GM21723 (cell line): Measurements from ENCODE around the gene BMPR1A.

Source experiments
- ATAC-seq: cut with Tn5 transposase; IDR thresholded peaks from one replicate; pipeline ENCODE4 v1.9.1; 2021; ENCODE audit warnings: mild to moderate bottlenecking, moderate library complexity; ENCODE audit not compliant: unreplicated experiment

BMPR1A gene

DNA sequence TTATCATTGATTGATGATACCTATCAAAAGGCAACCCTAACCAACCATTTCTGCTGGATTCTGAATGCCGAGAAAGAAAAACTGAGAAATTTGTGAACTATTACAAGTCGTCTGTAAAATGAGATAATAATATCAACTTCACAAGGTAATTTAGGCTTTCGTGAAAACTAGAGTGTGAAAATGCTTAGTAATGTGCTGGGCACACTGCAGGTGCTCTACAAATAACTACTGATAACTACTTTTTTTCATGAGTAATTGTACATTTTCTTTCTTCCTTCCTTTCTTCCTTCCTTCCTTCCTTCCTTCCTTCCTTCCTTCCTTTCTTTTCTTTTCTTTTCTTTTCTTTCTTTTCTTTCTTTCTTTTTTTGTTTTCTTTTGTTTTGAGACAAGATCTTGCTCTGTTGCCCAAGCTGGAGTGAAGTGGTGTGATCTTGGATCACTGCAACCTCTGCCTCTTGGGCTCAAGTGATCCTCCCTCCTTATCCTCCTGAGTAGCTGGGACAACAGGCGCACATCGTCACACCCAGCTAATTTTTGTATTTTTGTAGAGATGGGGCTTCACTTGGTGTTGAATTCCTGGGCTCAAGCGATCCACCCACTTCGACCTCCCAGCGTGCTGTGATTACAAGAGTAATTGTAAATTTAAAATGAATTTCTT is 42.9 kb downstream of the BMPR1A start:
- no peak for ATAC-seq

DNA sequence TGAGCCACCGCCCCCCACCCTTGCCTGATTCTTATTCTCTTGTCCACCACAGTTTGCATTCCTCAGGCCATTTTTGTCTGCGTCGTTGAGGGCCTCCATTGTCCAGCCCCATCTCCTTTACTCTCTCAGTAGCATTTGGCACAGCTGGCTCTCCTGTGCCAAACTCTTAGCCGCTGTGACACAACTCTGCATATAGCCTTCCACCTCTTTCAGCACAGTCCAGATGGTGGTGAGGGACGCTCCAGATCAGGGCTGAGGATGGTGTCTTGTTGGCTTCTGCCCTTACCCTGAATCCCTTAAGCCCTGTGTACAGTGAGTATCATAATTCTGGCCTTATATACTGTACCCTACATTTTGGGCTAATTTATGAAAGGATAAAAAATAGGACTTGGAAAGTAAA is 45.6 kb downstream of the BMPR1A start:
- no peak for ATAC-seq

GRCh38 chr10:86802473-86803108 is 46.2 kb downstream of the BMPR1A start:
- no peak for ATAC-seq

- ATAC-seq = no peak
Measured at GRCh38 chr10:86803156-86803555, 46.7 kb downstream of the BMPR1A start.

DNA sequence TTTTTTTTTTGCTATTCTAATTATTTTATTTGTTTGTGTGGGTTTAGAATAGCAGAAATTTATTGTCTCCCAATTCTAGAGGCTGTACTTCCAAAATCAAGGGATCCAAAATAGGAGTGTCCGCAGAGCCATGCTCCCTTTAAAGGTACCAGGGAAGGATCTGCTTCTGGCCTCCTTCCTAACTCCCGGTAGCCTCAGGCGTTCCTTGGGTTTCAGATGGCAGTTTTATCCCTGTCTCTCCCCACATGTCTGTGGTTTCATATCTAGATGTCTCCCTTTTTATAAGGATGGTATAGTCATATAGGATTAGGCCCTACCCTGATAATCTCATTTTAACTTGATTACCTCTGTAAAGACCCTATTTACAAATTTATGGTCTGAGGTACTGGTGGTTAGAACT is 48.4 kb downstream of the BMPR1A start:
- ATAC-seq = no peak

DNA sequence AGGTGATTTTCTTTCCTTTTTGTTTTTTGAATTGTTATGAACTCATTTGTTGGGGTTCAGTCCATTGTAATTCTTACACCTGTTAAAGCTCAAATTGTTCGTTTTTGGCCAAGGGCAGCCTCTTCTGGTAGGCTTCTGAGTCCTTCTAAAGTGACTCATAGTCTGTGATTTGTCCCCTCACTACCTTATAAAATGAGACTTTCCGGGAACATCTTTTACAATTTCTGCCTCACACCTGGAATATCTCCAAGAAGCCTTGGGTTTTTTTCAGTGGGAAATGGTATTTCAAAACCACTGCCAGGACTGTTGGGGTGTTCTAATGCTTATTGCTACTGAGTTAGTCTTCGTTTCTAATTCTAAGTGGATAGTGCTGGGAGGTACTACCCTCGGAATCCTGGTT is 56.7 kb downstream of the BMPR1A start:
- ATAC-seq = no peak

- ATAC-seq = no peak
Measured at GRCh38 chr10:86813982-86814381, 57.6 kb downstream of the BMPR1A start.

GRCh38 chr10:86815035-86815617 is 58.7 kb downstream of the BMPR1A start:
- ATAC-seq = no peak

DNA sequence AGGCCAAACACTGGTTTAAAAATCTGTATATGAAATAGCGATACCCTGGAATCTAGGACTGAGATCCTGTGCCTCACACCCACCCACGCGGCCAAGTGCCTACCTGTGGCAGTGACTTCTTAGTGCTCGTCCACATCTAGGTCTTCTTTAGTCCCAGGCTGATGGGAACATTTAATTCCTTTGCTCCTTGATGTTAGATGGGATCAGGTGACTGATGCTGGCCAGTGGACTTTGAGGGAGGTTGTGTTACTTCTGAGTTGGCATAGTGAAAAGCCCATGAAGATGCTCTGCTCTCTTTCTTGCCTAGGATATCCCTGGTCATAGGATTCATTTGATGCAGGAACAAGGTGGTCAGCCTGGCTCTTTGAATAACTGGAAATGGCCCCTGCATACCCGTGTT is 59.2 kb downstream of the BMPR1A start:
- ATAC-seq = no peak

DNA sequence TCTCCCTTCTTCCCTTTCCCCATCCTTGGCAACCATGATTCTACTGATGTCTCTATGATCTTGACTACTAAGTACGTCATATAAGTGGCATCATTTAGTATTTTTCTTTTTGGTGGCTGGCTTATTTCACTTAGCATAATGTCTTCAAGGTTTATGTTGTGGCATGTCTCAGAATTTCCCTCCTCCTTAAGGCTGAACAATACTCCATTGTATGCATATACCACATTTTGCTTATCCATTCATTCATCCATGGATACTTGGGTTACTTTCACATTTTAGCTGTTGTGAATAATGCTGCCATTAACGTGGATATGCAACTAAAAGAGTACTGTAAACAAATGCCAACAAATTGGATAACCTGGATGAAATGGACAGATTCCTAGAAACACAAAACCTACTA is 60.8 kb downstream of the BMPR1A start:
- ATAC-seq = no peak

DNA sequence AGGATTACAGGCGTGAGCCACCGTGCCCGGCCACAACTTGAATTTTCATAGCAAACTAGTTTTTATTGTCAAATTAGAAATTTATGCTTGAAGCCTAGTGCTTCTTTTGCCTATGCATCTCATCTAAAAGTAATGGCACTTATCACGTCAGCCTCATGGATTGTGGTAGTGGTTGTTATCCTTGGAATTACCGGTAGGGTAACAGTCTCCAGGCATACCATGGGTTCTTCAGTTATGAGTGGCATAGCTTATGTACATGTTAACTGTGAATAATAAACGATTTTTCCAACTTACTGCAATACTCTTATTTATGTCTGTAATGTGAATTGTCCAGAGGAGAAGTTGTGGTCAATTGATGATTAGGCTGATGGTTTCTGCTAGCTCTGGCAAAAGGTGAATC is 63.1 kb downstream of the BMPR1A start:
- no peak for ATAC-seq

GRCh38 chr10:86820509-86820908 is 64.1 kb downstream of the BMPR1A start:
- no peak for ATAC-seq

DNA sequence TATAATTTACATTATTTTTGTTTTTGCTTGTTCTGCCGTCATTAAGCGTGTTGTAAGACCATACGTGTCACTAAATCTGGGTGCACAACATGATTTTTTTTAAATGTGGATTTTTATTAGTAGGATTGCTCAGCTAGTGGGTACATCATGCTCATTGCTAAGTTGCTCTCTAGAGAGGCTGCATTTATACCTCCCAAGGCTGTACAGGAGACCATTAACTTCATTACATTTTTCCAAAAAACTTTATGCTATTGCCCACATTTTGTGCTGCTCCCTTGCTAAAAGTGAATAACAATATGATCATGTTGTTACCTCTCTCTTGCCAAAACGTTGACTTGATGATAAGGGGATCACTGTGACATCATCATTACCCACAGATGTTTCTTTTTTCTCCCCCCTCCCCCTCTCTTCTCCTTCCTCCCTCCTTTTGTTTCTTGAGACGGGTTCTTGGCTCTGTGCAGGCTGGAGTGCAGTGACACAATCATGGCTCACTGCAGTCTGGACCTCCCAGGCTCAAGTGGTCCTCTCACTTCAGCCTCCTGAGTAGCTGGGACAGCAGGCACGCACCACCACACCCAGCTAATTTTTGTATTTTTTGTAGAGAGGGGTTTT is 65.1 kb downstream of the BMPR1A start:
- no peak for ATAC-seq

- no peak for ATAC-seq
Measured at GRCh38 chr10:86823565-86823964, 67.1 kb downstream of the BMPR1A start.

GRCh38 chr10:86824151-86824550 is 67.7 kb downstream of the BMPR1A start:
- ATAC-seq = no peak

- no peak for ATAC-seq
Measured at GRCh38 chr10:86825366-86825765, 68.9 kb downstream of the BMPR1A start.

- ATAC-seq = no peak
Measured at GRCh38 chr10:86827639-86828038, 71.2 kb downstream of the BMPR1A start.

DNA sequence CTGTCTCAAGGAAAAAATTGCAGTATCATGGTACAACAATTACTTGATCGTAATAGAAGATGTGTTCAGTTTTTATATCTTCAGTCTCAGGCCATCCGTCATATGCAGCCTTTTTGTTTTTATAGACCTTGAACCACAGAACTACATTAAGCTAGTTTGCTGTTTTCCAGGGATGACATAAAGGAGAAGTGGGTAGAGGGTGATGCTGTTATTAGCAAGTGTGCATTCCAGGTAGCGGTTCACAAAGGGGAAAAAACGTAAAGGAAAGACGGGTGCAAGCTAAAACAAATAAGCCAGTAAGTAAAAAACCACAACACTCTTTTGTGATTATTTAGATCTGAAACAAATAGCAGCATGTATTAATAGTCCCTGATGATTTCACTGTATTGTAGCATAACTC is 71.7 kb downstream of the BMPR1A start:
- no peak for ATAC-seq

GRCh38 chr10:86829472-86829871 is 73.1 kb downstream of the BMPR1A start:
- no peak for ATAC-seq

DNA sequence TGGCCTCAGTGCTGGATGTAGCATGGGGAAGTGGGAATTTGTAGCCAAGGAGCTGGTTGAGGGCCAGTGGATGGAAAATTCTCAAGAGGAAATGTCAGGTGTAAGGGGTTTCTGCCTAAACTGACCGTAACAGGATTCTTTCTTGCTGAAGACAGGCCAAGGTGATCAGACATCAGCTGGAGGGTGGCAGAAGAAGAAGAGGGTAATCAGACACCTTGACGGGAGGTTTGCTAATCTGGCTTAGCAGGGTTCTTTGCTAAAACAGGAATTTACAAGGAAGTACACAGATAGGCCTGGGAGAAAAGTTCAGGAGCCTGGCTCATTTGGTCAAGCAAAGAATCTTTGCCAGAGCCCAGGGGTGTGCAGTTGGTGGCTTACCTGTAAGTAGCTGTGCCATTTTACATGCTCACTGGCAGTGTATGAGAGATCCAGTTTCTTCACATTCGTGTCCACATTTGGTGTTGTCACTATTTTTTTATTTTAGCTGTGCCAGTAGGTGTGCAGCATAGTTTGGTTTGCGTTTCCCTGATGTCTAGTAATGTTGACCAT is 73.7 kb downstream of the BMPR1A start:
- no peak for ATAC-seq

GRCh38 chr10:86833969-86834368 is 77.5 kb downstream of the BMPR1A start:
- no peak for ATAC-seq

DNA sequence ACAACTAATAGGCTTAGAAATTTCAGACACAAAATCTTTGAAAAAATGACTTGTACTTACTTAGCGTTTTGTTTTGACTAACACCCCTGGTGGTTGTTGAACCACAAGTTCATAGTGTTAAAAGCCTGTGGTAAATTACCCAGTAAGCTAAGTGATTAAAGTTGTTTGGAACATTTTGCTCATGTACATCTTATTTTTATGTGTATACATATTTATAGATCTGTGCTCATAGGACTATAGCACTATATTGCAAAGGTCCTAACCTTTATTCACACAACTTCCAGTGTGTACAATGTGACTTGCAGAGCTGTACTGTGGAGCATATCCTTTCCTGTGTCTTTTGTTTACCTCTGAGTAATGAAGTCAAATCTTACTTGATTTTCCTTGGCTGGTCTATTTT is 79.6 kb downstream of the BMPR1A start:
- no peak for ATAC-seq
